H9 (cell line): ENCODE results near the gene MTX1. TPM values are rescaled to one million over a fixed set of nuclear protein-coding genes. Genes with fewer than 3 reads are reported as not detected.

Experiments used
- DNase-seq: peaks from one replicate; pipeline ENCODE4 v3.0.0-alpha.2; 2017
- H2AFZ ChIP-seq: one replicate; pipeline ENCODE4 v1.6.1; 2013; ENCODE audit warnings: mild to moderate bottlenecking, low read length, control low read depth, moderate library complexity
- H2AK5ac ChIP-seq: 2 replicates; pipeline ENCODE4 v1.6.1; 2013; ENCODE audit warnings: low read length, control low read depth, mixed read lengths; ENCODE audit not compliant: insufficient read length
- H2BK120ac ChIP-seq: one replicate; pipeline ENCODE4 v1.6.1; 2013; ENCODE audit warnings: low read depth, mild to moderate bottlenecking, low read length, control low read depth, inconsistent platforms; ENCODE audit not compliant: poor library complexity, severe bottlenecking
- H2BK12ac ChIP-seq: 2 replicates; pipeline ENCODE4 v1.6.1; 2013; ENCODE audit warnings: low read length, control low read depth, mixed read lengths, low read depth; ENCODE audit not compliant: insufficient read length
- H2BK15ac ChIP-seq: 2 replicates; pipeline ENCODE4 v1.6.1; 2013; ENCODE audit warnings: low read depth, low read length, control low read depth
- H2BK20ac ChIP-seq: one replicate; pipeline ENCODE4 v1.6.1; 2013; ENCODE audit warnings: low read depth, mild to moderate bottlenecking, low read length, control low read depth, inconsistent platforms; ENCODE audit not compliant: poor library complexity, severe bottlenecking
- H2BK5ac ChIP-seq: 2 replicates; pipeline ENCODE4 v1.6.1; 2013; ENCODE audit warnings: low read length, control low read depth, mixed read lengths; ENCODE audit not compliant: insufficient read length
- H3K14ac ChIP-seq: 2 replicates; pipeline ENCODE4 v1.6.1; 2013; ENCODE audit warnings: low read length, control low read depth; ENCODE audit not compliant: insufficient read depth
- H3K18ac ChIP-seq: 2 replicates; pipeline ENCODE4 v1.6.1; 2013; ENCODE audit warnings: low read depth, mild to moderate bottlenecking, mixed read lengths, low read length, control low read depth; ENCODE audit not compliant: insufficient read length
- H3K23ac ChIP-seq: 2 replicates; pipeline ENCODE4 v1.6.1; 2013; ENCODE audit warnings: low read length, control low read depth, mixed read lengths, low read depth; ENCODE audit not compliant: insufficient read length
- H3K23me2 ChIP-seq: 2 replicates; pipeline ENCODE4 v1.6.1; 2013; ENCODE audit warnings: low read depth, mild to moderate bottlenecking, mixed read lengths, low read length, control low read depth; ENCODE audit not compliant: insufficient read length, poor library complexity, severe bottlenecking
- H3K27ac ChIP-seq: 2 replicates; pipeline ENCODE4 v1.5.1; 2013; ENCODE audit warnings: low read length, control low read depth, mixed read lengths, low read depth; ENCODE audit not compliant: insufficient read length
- H3K27me3 ChIP-seq: 2 replicates; pipeline ENCODE4 v1.6.1; 2013; ENCODE audit warnings: low read length, control low read depth, inconsistent platforms; ENCODE audit not compliant: insufficient read depth
- H3K4ac ChIP-seq: 2 replicates; pipeline ENCODE4 v1.6.1; 2013; ENCODE audit warnings: low read depth, mild to moderate bottlenecking, control low read depth, inconsistent platforms, low read length, moderate library complexity
- H3K4me1 ChIP-seq: 2 replicates; pipeline ENCODE4 v1.6.1; 2013; ENCODE audit warnings: low read length, control low read depth, inconsistent platforms; ENCODE audit not compliant: insufficient read depth
- H3K4me2 ChIP-seq: 2 replicates; pipeline ENCODE4 v1.6.1; 2013; ENCODE audit warnings: low read length, control low read depth, mixed read lengths; ENCODE audit not compliant: insufficient read length, insufficient read depth
- H3K56ac ChIP-seq: 2 replicates; pipeline ENCODE4 v1.6.1; 2013; ENCODE audit warnings: low read depth, mild to moderate bottlenecking, mixed read lengths, low read length, control low read depth; ENCODE audit not compliant: insufficient read length
- H3K79me1 ChIP-seq: 2 replicates; pipeline ENCODE4 v1.6.1; 2013; ENCODE audit warnings: low read depth, mild to moderate bottlenecking, moderate library complexity, low read length, control low read depth, inconsistent platforms; ENCODE audit not compliant: insufficient read depth, poor library complexity, severe bottlenecking
- H3K79me2 ChIP-seq: 2 replicates; pipeline ENCODE4 v1.6.1; 2013; ENCODE audit warnings: low read length, control low read depth, inconsistent platforms; ENCODE audit not compliant: insufficient read depth
- H3K9ac ChIP-seq: 2 replicates; pipeline ENCODE4 v1.6.1; 2013; ENCODE audit warnings: low read length, control low read depth, mixed read lengths; ENCODE audit not compliant: insufficient read length; ENCODE audit errors: extremely low read depth
- H3K9me3 ChIP-seq: one replicate; pipeline ENCODE4 v1.6.1; 2013; ENCODE audit warnings: low read depth, low read length, inconsistent platforms; ENCODE audit not compliant: control insufficient read depth
- H3T11ph ChIP-seq: one replicate; pipeline ENCODE4 v1.6.1; 2013; ENCODE audit warnings: mild to moderate bottlenecking, low read length, control low read depth, inconsistent platforms
- H4K20me1 ChIP-seq: one replicate; pipeline ENCODE4 v1.6.1; 2013; ENCODE audit not compliant: control insufficient read depth, insufficient read length, insufficient read depth
- H4K5ac ChIP-seq: 2 replicates; pipeline ENCODE4 v1.6.1; 2013; ENCODE audit warnings: low read depth, mild to moderate bottlenecking, mixed read lengths, low read length, control low read depth; ENCODE audit not compliant: insufficient read length
- H4K8ac ChIP-seq: replicated peaks from 2 replicates; pipeline ENCODE4 v1.6.1; 2013; ENCODE audit warnings: low read length, control low read depth, mixed read lengths, low read depth; ENCODE audit not compliant: insufficient read length
- H4K91ac ChIP-seq: 2 replicates; pipeline ENCODE4 v1.6.1; 2013; ENCODE audit warnings: low read depth, mild to moderate bottlenecking, moderate library complexity, mixed read lengths, low read length, control low read depth; ENCODE audit not compliant: insufficient read length
- H3K27ac Mint-ChIP-seq, 3 experiments: 2 replicates in 2 of 3; 3 replicates in 1 of 3; pipeline ENCODE4 v1.8.0; 2020 to 2021; ENCODE audit warnings: mixed read lengths in 3 of 3, mild to moderate bottlenecking in 1 of 3, moderate library complexity in 1 of 3
- H3K27me3 Mint-ChIP-seq: 2 replicates; pipeline ENCODE4 v1.8.0; 2021; ENCODE audit warnings: low read depth, mild to moderate bottlenecking, moderate library complexity, mixed read lengths
- H3K36me3 Mint-ChIP-seq, 3 experiments: 2 replicates in 2 of 3; 3 replicates in 1 of 3; pipeline ENCODE4 v1.8.0; 2020 to 2021; ENCODE audit warnings: low read depth in 3 of 3, mixed read lengths in 3 of 3; ENCODE audit not compliant: insufficient read depth in 1 of 3
- H3K4me1 Mint-ChIP-seq, 2 experiments: 2 replicates each; pipeline ENCODE4 v1.8.0; 2020; ENCODE audit warnings: mixed read lengths in 2 of 2
- H3K4me3 Mint-ChIP-seq, 2 experiments: 2 replicates in 1 of 2; 3 replicates in 1 of 2; pipeline ENCODE4 v1.8.0; 2020 to 2021; ENCODE audit warnings: mild to moderate bottlenecking in 2 of 2, mixed read lengths in 2 of 2, moderate library complexity in 1 of 2
- H3K9me3 Mint-ChIP-seq, 2 experiments: 2 replicates in 1 of 2; 3 replicates in 1 of 2; pipeline ENCODE4 v1.8.0; 2020; ENCODE audit warnings: mild to moderate bottlenecking in 2 of 2, mixed read lengths in 2 of 2, moderate library complexity in 1 of 2
- WGBS: extraction: QIAGEN DNeasy Blood & Tissue Kit; methylation state at CpG from one replicate; pipeline ENCODE4 v1.1.7; 2013; ENCODE audit warnings: missing lambda C conversion rate, low lambda C conversion rate, mixed read lengths; ENCODE audit not compliant: insufficient read length; ENCODE audit errors: extremely low coverage; 5-methylcytosine and 5-hydroxymethylcytosine counted together
- total RNA-seq: library from RNA; stranded (reverse); gene quantifications from 2 replicates; pipeline ENCODE4 v1.2.1, GENCODE V29; 2021
- TF ChIP-seq, protein P1 (sequence below): fragments of 200-600 bp; sonication (generic); conservative IDR thresholded peaks from 3 replicates; pipeline ENCODE4 v1.8.0; 2021; ENCODE audit warnings: antibody characterized with exemption, mild to moderate bottlenecking

MTX1 gene
- total RNA-seq, 1 experiment from 2014 or later = 45.0 TPM

DNA sequence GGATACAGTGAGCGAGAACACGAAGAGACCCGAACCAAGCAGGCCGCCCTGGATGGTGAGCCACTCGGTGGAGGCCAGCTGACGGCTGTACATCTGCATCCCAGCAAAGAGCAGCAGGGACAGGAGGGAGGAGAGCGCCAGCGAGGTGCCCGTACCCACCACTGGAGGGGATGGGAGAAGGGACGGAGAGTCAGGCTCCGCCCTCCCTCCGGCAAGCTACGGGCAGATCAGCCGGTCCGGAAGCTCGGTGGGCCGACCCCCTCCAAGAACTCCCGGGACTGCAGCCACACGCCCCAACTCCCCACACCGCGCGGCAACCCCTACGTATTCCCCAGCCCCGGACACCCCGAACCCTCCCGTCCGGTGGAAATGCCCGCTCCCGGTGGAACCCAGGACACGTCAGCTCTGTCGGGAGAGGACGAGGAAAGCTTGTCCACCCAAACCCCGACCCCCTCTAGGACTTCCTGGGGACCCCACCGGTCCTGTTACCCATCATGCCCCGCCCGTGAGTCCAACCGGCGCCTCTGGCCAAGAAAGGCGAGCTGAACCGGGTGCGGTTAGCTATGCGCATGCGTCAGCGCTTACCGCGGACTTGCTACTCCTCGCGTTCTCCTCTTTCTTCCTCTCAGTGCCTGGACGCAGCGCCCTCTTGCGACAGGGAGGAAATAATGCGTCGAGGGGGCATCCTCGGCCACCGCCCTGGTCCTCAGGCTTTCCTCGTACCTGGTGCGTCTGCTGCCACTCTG, 35.6 kb upstream of the MTX1 start, which contains the start of gene KRTCAP2:
TSS of gene KRTCAP2 (minus strand) at position 573 of the 746 bp plus-strand sequence. CDS start at position 493, 80 bp downstream.
- Histone ChIP-seq H3K14ac (peak within 1 kb of the TSS; percentile 40; the same call in 1 of the 2 replicates), H3K23me2 (peaks cover 18% of the 10 kb centered on the region), H4K5ac (no peak within 1 kb of the TSS), H2BK12ac (no peak within 1 kb of the TSS), H3K9ac (peak within 1 kb of the TSS; percentile 76), H2BK20ac (no peak within 1 kb of the TSS), H3K9me3 (no peaks in the 10 kb centered on the region), H2AK5ac (no peak within 1 kb of the TSS), H2BK5ac (no peak within 1 kb of the TSS), H2BK15ac (no peak within 1 kb of the TSS), H3K23ac (no peak within 1 kb of the TSS), H4K8ac (no peak within 1 kb of the TSS), H4K91ac (no peak within 1 kb of the TSS), H3K27ac (no peak within 1 kb of the TSS), H3K79me1 (no peaks in the 10 kb centered on the region), H2BK120ac (no peak within 1 kb of the TSS), H3K4me1 (no peaks in the 10 kb centered on the region), H3T11ph (no peak within 1 kb of the TSS), H3K79me2 (no peaks in the 10 kb centered on the region; the same call in 1 of the 2 replicates), H3K4ac (no peak within 1 kb of the TSS), H3K56ac (no peak within 1 kb of the TSS), H4K20me1 (no peaks in the 10 kb centered on the region), H3K4me2 (peak within 1 kb of the TSS; percentile 75), H3K27me3 (no peaks in the 10 kb centered on the region), H2AFZ (no peak within 1 kb of the TSS), H3K18ac (peak within 1 kb of the TSS; percentile 43)
- peak within 1 kb of the TSS; percentile 93 to 95 (median 95) for H3K27ac Mint-ChIP-seq
- H3K9me3 Mint-ChIP-seq = no peaks in the 10 kb centered on the region
- DNase-seq = peak; percentile 97
- no CpG with 5 or more reads among the region's 57 CpGs for WGBS
- peaks cover 14 to 41% (median 32%) of the 10 kb centered on the region in 3 experiments for H3K36me3 Mint-ChIP-seq
- no peaks in the 10 kb centered on the region; the same call in none of the 2 replicates for H3K27me3 Mint-ChIP-seq
- H3K4me3 Mint-ChIP-seq = peak within 1 kb of the TSS; percentile 92 to 97
- H3K4me1 Mint-ChIP-seq = peaks cover 23 to 37% of the 10 kb centered on the region in 2 experiments
- TF ChIP-seq, protein P1, sequence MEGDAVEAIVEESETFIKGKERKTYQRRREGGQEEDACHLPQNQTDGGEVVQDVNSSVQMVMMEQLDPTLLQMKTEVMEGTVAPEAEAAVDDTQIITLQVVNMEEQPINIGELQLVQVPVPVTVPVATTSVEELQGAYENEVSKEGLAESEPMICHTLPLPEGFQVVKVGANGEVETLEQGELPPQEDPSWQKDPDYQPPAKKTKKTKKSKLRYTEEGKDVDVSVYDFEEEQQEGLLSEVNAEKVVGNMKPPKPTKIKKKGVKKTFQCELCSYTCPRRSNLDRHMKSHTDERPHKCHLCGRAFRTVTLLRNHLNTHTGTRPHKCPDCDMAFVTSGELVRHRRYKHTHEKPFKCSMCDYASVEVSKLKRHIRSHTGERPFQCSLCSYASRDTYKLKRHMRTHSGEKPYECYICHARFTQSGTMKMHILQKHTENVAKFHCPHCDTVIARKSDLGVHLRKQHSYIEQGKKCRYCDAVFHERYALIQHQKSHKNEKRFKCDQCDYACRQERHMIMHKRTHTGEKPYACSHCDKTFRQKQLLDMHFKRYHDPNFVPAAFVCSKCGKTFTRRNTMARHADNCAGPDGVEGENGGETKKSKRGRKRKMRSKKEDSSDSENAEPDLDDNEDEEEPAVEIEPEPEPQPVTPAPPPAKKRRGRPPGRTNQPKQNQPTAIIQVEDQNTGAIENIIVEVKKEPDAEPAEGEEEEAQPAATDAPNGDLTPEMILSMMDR = peak; percentile 94
